Activated CD4-positive, alpha-beta T cell treated with anti-CD3 and anti-CD28 coated beads, Interleukin-2, amount 50 U/mL, for 24 hours (primary cell): ENCODE measurements around the gene STX2.
A peak's percentile ranks its signal among the peaks of the same experiment; 100 is the strongest.
"Not testable (repeated sequence)": the region's sequence is repeated elsewhere in the genome, so short reads cannot be mapped to it uniquely, and the experiment has no call there.

ENCODE experiments used
- DNase-seq, 2 donors: peaks; one replicate each; pipeline ENCODE4 v3.0.0-alpha.2; 2020; ENCODE audit warnings: low read depth in 1 of 2, low spot score in 1 of 2

STX2 gene

GRCh38 chr12:130768120-130768519 is 70.9 kb downstream of the STX2 start:
- no peak for DNase-seq

- no peak for DNase-seq
Measured at GRCh38 chr12:130766470-130766869, 72.6 kb downstream of the STX2 start.

GRCh38 chr12:130765186-130765659 is 73.8 kb downstream of the STX2 start:
- no peak for DNase-seq

GRCh38 chr12:130764475-130765185 is 74.4 kb downstream of the STX2 start:
- no peak for DNase-seq

DNA sequence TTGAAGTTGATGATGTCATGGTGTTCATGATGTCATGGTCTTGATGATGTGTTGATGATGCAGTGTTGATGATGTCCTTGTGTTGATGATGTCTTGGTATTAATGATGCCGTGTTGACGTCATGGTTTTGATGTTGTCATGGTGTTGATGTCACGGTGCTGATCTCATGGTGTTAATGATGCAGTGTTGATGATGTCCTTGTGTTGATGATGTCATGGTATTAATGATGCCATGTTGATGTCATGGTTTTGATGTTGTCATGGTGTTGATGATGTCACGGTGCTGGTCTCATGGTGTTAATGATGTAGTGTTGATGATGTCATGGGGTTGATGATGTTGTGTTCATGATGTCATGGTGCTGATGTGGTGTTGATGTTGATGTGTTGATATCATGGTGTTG is 75.0 kb downstream of the STX2 start:
- no peak for DNase-seq

DNA sequence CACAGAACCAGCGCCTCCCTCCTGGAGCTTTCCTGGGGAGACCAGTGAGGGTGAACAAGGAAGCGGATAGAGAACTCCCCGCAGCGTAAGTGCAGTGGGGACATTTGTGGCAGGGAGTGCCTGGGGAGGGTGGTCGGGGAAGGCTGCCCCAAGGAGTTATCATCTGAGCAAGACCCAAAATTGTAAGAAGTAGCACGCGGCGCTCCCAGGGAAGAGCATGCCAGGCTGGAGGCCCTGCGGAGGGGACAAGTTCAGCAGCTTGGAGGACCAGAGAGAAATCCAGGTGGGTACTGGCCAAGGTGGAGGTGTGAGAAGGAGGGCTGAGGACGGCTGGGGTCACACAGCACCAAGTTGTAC is 76.8 kb downstream of the STX2 start:
- DNase-seq: no peak

- peak; percentile 38 to 47 for DNase-seq
Measured at GRCh38 chr12:130761537-130762318, 77.3 kb downstream of the STX2 start.

DNA sequence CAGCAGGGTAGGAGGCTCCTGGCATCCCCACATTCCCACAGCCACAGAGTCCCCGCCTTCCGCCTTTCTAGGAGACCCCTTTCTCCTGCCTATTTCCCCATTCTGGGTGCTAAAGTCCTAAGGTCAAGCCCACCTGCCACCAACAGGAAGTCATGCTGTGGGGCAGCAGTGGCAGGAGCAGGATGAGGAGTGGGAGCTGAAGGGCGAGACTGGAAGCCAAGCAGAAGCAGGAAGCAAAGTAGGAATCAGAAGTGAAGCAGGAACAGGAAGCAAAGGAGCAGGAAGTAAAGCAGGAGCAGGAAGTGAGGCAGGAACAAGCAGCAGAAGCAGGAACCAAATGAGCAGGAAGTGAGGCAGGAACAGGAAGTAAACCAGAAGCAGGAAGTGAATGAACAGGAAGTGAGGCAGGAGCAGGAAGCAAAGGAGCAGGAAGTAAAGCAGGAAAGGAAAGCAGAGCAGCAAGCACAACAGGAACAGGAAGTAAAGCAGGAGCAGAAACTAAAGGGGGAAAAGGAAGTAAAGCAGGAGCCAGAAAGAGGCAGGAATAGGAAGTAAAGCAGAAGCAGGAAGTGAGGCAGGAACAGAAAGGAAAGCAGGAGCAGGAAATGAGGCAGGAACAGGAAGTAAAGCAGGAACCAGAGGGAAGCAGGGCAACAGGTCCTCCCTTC is 84.7 kb downstream of the STX2 start:
- DNase-seq: no peak

DNA sequence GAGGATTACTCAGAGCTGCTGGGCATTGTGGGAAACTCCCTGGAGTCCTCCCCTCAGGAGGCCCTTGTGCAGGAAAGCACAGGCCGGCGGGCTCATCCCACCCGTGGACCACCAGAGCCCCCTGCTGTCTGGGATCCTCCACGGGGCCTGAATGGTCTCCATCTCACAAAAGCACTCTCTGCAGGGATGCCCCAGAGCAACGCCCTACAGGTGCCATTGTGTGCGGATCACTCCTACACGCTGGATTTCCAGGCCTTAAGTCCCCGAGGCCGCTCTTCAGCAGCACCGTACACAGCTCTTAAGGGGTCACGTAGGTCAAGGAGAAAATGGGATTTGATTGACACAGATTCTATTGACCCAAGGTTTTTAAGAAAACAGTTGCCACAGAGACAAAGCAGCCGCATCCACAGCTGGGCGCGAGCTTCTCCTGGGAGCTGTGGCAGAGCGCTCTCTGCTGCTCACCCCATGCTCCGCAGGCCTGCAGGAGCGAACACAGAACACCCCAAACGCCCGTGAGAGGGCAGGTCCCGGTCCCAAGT is 86.3 kb downstream of the STX2 start:
- DNase-seq: no peak

- not testable (repeated sequence) for DNase-seq
Measured at GRCh38 chr12:130752037-130752436, 87.0 kb downstream of the STX2 start.

GRCh38 chr12:130748786-130749185 is 90.3 kb downstream of the STX2 start:
- no peak for DNase-seq

DNA sequence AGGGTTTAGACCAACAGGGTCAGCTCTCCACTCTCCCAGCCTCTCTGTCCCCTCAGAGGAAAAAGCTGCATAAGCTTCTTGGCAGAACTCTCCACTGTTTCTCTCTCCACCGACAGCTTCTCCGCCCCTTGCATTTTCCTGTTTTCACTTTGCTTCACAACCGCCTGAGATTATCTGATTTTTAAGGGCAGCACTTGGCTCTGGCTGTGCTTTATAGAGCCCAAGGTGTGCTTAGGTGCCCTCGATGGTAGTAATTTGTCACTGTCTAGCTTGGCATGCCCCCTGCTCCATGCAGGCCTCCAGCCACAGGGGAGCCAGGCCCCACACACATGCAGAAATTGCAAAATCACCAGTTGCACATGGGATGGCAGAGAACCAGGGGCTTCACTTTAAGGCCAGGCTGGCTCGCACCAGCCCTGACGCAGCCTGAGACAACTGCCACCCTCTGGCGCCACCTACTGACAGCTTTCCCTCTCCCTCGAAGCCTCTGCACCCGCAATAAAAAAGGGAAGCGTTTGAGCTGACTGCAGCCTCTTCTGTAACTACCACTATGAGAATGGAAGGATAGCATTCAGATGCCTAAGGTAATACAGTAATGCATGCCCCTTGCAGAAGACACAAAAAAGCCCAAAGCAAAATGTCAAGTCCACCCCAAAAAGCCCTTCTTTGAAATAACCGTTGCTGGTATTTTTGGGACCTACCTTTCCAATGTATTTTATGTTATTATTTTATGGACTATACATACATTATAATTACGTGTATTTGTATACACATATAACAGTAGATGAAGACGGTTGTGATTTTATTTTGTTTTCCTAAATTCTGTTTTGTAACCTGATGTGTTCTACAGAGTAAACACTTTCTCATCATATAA is 90.9 kb downstream of the STX2 start:
- peak; percentile 50 to 56 for DNase-seq

DNA sequence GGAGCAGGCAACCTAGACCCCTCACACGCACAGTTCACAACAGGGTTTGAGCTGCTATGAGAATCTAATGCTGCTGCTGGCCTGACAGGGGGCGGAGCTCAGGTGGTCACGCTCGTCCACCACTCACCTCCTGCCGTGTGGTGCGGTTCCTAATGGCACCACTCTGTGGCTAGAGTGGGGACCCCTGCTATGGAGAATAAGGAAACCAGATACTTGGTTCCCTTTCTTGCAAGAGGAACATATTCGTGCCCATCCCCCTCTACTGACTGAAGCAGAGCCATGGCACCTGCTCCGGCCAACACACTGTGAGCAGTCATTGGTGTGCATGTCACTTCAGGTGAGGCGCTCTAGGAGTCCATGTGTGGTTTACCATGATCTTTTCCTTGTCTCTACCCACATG is 92.5 kb downstream of the STX2 start:
- DNase-seq: no peak

- no peak for DNase-seq
Measured at GRCh38 chr12:130745921-130746320, 93.1 kb downstream of the STX2 start.

- no peak for DNase-seq
Measured at GRCh38 chr12:130744274-130744673, 94.8 kb downstream of the STX2 start.

DNA sequence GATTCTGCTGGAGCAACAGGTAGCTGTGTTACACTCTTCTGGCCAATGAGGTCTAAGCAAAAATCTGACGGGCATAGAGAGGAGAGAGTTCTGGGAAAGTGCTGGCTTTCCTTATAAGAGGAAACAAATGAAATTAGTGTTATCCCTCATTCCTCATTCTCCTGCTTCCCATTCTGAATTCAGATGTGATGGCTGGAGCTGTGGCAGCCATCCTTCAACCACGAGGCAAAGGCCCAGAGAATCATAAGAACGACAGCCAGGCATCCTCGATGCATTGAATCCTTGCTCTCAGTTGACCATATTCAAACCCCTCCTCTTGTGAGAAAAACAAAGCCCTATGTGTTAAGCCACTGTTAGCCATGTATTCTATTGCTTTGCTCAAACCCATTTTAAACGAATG is 95.4 kb downstream of the STX2 start:
- DNase-seq: no peak

GRCh38 chr12:130743176-130743575 is 95.9 kb downstream of the STX2 start:
- DNase-seq: no peak

DNA sequence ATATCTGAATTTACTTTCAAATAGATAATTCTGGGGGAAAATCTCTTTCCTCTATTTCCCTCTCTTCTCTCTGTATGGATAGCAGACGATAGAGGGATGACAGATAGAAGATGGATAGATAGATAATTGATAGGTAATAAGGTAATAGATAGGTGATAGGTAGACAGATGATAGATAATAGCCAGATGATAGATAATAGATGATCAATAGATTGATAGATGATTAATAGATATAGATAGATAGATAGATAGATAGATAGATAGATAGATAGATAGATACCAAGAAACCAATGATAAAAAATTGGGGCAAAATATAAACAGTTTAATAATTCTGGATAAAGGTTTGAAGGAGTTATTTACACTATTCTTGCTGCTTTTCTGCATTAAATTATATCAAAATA is 96.3 kb downstream of the STX2 start:
- DNase-seq: no peak

- DNase-seq: no peak
Measured at GRCh38 chr12:130742112-130742511, 96.9 kb downstream of the STX2 start.
